Nephron progenitor cell (in vitro differentiated cells): Measurements from ENCODE around the gene ZBTB20.

Experiments used
- DNase-seq: peaks from one replicate; pipeline ENCODE4 v3.0.0; 2021
- H3K27ac Mint-ChIP-seq: 2 replicates; pipeline ENCODE4 v1.8.0; 2021; ENCODE audit warnings: mild to moderate bottlenecking, moderate library complexity, mixed read lengths
- H3K27me3 Mint-ChIP-seq: 2 replicates; pipeline ENCODE4 v1.8.0; 2021; ENCODE audit warnings: mild to moderate bottlenecking, low read depth, mixed read lengths; ENCODE audit not compliant: poor library complexity
- H3K36me3 Mint-ChIP-seq: 2 replicates; pipeline ENCODE4 v1.8.0; 2021; ENCODE audit warnings: low read depth, mixed read lengths
- H3K4me1 Mint-ChIP-seq: 2 replicates; pipeline ENCODE4 v1.8.0; 2021; ENCODE audit warnings: mixed read lengths
- H3K4me3 Mint-ChIP-seq: 2 replicates; pipeline ENCODE4 v1.8.0; 2021; ENCODE audit warnings: mild to moderate bottlenecking, moderate library complexity, mixed read lengths
- H3K9me3 Mint-ChIP-seq: 2 replicates; pipeline ENCODE4 v1.8.0; 2021; ENCODE audit warnings: mild to moderate bottlenecking, moderate library complexity, mixed read lengths
- TF ChIP-seq, protein P1 (sequence below): fragments of 200-600 bp; sonication (generic); IDR thresholded peaks from 2 replicates; pipeline ENCODE4 v1.5.0; 2021; ENCODE audit warnings: antibody characterized with exemption

ZBTB20 gene

DNA sequence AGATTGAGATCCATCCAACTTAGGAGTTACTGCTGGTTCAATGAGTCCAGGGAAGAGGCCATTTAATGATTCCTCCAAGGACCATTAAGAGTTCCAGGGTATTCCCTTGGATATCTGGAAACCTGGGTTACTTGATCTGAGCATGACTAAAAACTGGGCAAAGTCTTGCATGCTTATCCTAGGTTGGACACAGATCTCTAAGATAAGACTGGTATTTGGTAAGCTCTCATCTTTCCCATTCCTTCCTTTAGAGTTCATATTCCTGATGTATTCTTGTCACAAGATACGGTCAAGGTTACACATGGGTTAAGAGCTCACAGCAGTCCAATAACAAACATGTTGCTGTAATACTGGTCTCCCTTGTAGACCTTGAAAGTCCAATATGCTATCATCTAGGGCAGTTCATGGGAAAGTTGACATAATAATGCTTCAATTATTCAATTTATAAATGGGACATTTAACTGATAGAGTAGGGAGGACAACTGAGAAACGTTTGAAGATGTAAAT lies 551.5 kb downstream of the ZBTB20 start:
- Mint-ChIP-seq H3K27ac (no peak overlapping the region), H3K27me3 (no peaks in the 10 kb centered on the region), H3K36me3 (no peaks in the 10 kb centered on the region), H3K4me3 (no peak overlapping the region), H3K4me1 (no peaks in the 10 kb centered on the region), H3K9me3 (no peaks in the 10 kb centered on the region)
- TF ChIP-seq, protein P1, sequence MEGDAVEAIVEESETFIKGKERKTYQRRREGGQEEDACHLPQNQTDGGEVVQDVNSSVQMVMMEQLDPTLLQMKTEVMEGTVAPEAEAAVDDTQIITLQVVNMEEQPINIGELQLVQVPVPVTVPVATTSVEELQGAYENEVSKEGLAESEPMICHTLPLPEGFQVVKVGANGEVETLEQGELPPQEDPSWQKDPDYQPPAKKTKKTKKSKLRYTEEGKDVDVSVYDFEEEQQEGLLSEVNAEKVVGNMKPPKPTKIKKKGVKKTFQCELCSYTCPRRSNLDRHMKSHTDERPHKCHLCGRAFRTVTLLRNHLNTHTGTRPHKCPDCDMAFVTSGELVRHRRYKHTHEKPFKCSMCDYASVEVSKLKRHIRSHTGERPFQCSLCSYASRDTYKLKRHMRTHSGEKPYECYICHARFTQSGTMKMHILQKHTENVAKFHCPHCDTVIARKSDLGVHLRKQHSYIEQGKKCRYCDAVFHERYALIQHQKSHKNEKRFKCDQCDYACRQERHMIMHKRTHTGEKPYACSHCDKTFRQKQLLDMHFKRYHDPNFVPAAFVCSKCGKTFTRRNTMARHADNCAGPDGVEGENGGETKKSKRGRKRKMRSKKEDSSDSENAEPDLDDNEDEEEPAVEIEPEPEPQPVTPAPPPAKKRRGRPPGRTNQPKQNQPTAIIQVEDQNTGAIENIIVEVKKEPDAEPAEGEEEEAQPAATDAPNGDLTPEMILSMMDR = no peak
- DNase-seq = no peak

DNA sequence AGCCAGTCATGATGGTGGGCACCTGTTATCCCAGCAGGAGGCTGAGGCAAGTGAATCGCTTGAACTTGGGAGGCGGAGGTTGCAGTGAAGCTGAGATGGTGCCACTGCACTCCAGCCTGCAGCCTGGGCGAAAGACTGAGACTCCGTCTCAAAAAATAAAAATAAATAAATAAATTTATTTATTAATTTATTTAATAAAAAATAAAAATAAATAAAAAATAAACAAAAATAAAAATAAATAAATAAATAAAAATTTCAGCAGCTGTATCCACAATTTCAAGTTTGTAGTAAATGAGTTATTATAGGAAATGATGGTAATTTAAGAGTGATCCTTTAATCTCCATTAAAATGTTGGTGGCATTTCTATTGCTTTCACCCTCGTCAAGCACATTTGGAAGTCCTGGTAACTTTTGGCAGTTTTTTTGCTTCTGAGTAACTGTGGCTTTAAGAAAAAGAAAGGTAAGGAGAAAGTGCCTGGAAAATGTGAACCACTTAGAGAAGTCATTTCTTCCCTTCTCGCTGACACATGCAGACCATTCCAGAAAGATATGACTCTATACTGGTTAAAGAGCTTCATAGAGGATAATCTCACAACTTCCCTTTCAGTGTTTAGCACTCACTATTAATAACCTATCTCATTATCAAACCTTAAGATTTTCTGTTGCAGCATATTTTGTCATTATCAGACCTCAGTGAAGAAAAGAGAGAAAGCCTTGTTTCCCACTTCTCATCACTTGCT lies 556.6 kb downstream of the ZBTB20 start:
- H3K27me3 Mint-ChIP-seq = no peaks in the 10 kb centered on the region
- no peak for DNase-seq

DNA sequence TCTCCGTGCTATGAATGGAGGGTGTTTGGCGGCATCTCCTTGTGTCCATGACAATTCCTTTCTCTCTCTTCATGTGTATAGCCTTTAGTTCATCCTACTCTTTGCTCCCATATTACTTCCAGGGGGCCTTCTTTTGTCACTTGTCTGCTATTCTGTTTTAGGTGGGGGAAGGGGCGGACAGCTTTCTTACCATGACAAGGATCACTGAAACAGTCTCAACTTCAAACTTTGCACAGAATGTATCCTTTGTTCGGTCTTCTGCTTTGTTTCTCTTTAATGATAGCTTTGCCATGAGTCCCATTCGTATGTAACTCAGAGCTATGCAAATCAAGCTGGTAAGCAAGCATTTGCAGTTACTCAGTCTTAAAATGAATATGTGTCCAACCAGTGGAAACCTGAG lies 559.1 kb downstream of the ZBTB20 start:
- Mint-ChIP-seq H3K36me3 (no peaks in the 10 kb centered on the region), H3K27me3 (no peaks in the 10 kb centered on the region), H3K4me3 (no peak overlapping the region), H3K9me3 (no peaks in the 10 kb centered on the region), H3K27ac (no peak overlapping the region), H3K4me1 (peaks cover 13% of the 10 kb centered on the region)
- TF ChIP-seq, protein P1 = no peak
- DNase-seq = no peak

More for the DNA sequence above, 556.6 kb downstream of the ZBTB20 start:
- peaks cover 9% of the 10 kb centered on the region for H3K4me1 Mint-ChIP-seq
- H3K9me3 Mint-ChIP-seq = no peaks in the 10 kb centered on the region
- no peaks in the 10 kb centered on the region for H3K36me3 Mint-ChIP-seq
- TF ChIP-seq, protein P1 = no peak
- no peak overlapping the region for H3K4me3 Mint-ChIP-seq
- H3K27ac Mint-ChIP-seq = no peak overlapping the region

DNA sequence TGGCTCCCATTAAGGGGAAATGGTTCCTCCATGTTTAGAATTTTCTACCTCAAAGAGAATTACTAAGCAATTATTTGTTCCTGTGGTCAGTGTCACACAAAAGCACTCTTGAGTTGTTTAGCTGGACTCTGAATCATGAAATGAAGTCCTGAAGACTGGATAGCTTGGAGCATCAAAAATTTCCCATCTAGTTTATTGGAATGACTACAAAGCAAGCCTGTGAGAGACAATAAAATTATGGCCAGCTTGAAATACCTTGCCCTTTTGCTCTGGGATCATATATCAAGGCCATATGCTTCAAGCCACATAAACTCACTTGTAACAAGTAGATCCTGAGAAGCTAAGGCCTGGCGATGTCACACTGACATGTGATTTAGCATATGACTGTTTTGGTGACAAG lies 561.0 kb downstream of the ZBTB20 start:
- Mint-ChIP-seq H3K27ac (no peak overlapping the region), H3K36me3 (no peaks in the 10 kb centered on the region), H3K4me1 (peaks cover 13% of the 10 kb centered on the region), H3K27me3 (no peaks in the 10 kb centered on the region), H3K4me3 (no peak overlapping the region), H3K9me3 (no peaks in the 10 kb centered on the region)
- DNase-seq = no peak
- TF ChIP-seq, protein P1 = no peak

DNA sequence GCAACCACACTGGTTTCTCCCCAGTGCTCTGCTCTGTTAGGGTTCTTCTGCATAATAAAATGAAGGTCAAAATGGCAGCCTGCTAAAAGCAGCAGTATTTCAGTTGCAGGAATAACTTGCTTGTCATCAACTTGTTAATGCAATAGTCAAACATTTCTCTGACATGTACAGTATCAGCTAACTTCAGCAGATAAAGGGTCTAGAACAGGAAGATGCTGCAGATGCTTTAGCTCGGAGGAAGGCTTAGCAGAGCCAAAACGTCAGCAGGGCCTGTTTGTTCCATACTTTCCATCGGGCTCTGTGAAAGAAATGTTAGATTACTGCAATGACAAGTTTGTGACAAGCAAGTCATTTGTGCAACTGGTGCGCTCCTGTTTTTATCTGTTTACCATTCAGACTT lies 561.4 kb downstream of the ZBTB20 start:
- Mint-ChIP-seq H3K4me1 (peaks cover 13% of the 10 kb centered on the region), H3K27ac (no peak overlapping the region), H3K9me3 (no peaks in the 10 kb centered on the region), H3K4me3 (no peak overlapping the region), H3K36me3 (no peaks in the 10 kb centered on the region), H3K27me3 (no peaks in the 10 kb centered on the region)
- TF ChIP-seq, protein P1 = no peak
- no peak for DNase-seq
